HG03571 (cell line): ENCODE results near the gene CACNA1G.

Experiments
- ATAC-seq: cut with Tn5 transposase; IDR thresholded peaks from one replicate; pipeline ENCODE4 v1.9.1; 2021; ENCODE audit not compliant: unreplicated experiment

The CACNA1G gene

DNA sequence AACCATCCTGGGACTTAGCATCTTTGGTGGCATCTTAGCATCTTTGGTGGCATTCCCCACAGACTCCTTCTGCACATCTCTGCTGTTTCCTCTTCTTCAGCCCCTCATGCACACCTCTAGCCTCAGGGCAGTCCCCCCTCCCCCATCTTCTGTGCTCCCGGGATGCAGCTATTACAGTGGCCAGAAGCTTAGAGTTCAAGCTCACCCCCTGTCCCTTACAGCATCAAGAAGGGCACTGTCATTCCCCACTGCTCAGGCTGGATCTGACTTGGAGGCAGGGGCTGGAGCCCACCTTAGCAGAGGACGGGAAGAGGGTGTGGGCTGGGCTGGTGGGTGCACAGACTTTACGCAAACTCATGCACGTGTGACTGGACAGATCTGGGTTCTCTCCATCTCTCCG is 27.3 kb upstream of the CACNA1G start:
- ATAC-seq: no peak

DNA sequence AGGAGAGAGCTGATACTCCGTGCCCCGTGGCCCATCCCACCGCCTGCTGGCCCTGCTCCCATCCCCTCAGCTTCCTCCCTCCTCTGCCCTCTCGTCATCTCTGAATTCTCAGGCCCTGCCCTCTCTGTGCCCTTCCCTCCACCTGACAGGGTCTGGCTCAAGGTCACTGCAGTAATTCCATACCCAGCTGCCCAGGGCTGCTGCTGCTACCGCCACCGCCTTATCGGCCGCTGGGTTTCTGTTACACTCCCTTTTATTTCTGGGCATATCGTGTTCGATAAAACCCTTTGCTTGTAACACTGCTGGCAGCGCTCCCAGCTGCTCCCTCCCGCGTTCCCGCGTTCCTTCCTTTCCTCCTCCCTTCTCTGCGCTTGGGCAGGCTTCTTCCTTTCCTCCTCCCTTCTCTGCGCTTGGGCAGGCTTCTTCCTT is 26.8 kb upstream of the CACNA1G start:
- ATAC-seq: no peak

DNA sequence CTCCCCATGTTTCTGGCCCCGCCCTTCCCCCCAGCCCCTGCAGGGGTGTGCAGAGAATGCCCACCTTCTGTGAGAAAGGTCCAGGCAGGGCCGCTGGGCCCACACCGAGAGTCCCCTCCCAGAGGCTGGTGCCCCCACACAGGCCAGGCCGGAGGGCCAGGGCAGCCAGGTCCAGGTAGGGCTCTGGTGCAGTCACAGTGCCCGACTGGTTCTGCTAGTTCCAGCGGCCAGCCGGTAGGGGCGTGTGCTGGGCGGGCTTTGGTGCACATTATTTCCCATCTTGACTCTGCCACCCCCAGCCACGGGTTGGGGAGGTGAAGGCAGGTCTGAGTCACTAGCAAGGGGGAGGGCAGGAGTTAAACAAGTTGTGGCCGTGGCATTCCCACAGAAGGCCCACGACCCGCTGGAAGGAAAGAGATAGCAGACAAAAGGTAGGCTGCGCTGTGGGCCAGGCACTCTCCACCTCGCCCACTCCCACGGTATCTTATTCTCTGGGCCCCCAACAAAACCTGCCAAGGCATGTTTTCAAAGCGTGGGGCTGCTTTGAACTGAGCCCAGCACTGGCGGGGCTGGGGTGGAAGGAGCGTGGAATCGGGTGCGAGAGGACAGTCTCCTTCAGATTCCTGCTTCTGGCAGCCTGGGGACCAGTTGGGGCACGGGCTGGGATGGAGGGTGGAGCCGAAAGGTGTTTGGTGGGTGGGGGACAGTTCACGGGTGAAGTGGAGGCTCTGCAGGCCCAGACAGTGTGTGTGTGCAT is 26.1 kb upstream of the CACNA1G start:
- ATAC-seq: no peak

DNA sequence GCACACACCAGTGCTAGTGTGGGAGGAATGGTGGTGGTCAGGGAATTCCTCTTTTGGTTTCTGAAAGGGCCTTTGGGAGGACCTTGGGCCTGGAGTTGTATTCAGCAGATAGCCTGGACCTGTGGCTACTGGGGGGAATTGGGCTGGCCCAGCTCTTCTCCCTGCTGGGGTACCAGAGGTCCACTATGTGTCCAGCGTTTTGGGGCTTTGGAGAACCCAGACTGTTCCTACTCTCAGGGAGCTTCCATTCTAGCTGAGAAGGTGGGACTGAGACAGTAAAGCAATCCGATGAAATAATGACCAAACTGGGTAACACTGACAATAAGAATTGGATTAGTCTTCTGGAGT is 25.6 kb upstream of the CACNA1G start:
- ATAC-seq: no peak

DNA sequence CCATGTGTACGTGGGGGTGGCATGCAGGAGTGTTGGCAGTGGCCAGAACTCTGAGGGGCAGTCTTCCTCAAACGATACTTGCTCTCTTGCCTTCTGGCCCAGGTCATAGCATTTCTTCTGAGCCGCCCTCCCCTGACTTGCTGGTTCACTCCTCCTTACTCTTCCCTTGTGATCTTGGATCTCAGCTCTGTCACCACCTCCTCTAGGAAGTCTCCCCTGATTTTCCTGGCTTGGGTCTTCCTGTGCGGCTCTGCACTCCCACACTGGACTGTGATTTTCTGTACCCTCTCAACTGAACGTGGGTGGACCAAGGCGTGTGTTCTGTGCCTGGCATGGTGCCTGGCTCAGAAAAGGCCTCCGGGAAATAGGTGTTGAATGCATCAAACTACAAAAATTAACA is 25.1 kb upstream of the CACNA1G start:
- ATAC-seq: no peak

DNA sequence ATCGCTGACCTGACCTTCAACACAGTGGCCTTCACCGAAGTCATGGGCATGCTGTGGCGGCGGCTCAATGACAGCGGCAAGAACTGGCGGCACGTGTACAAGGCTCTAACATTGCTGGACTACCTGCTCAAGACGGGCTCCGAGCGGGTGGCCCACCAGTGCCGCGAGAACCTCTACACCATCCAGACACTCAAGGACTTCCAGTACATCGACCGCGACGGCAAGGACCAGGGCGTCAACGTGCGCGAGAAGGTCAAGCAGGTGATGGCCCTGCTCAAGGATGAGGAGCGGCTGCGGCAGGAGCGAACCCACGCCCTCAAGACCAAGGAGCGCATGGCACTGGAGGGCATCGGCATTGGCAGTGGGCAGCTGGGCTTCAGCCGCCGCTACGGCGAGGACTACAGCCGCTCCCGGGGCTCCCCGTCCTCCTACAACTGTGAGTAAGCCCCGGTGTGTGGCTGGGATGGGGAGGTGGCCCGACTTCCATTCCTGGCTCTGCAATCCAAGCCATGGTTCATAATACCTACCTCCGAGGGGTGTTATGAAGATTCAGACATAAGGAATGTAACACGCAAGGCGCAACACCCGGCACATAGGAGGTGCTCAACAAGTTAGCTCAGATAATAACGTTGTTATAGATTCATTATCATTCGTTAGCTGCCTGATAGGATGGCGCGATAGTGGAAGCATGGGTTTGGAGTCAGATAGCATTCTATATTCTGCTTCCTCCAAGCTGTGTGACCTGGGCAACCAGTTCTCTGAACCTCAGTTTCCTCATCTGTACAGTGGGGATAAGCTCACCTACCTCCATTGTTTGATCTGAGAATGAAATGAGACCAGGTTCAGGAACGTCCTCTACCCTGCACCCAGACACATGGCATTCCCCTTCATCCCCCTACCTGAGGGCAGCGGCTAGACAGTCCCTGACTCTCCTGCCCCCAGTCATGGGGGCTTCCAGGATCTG is 23.6 kb upstream of the CACNA1G start:
- ATAC-seq: no peak

DNA sequence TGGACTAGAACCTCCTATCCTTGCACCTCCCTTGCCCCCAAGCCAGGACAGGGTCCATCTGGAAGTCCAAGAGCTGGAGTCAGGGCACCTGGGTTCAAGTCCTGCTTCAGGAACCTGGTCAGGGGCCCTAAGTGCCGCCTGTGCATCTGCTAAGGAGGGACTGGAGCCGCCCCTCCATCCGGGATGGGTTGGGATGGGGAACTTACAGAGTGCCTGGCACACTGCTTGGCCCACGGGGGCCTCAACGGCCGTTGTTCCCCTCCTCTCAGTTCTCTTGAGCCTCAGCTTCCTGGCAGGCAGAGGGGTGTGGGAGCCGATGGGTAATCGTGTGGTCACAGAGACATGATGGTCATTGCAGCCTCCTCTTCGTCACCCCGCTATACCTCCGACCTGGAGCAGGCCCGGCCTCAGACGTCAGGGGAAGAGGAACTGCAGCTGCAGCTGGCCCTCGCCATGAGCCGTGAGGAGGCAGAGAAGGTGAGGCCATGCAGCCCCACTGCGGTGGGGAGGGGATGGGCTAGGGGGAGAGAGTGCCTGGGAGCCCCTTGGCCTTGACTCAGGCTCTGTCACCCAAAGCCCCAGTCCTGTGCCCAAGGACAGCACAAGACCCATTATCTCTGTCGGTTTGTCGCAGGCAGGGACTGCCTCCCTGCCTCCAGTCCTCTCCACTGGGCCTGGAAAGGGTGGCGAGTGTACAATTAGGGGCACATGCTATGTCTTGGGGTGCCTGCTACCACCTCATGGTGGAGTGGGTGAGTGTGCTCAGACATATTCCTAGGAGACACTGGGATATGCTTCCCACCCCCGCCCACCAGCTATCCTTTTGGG is 22.6 kb upstream of the CACNA1G start:
- no peak for ATAC-seq

DNA sequence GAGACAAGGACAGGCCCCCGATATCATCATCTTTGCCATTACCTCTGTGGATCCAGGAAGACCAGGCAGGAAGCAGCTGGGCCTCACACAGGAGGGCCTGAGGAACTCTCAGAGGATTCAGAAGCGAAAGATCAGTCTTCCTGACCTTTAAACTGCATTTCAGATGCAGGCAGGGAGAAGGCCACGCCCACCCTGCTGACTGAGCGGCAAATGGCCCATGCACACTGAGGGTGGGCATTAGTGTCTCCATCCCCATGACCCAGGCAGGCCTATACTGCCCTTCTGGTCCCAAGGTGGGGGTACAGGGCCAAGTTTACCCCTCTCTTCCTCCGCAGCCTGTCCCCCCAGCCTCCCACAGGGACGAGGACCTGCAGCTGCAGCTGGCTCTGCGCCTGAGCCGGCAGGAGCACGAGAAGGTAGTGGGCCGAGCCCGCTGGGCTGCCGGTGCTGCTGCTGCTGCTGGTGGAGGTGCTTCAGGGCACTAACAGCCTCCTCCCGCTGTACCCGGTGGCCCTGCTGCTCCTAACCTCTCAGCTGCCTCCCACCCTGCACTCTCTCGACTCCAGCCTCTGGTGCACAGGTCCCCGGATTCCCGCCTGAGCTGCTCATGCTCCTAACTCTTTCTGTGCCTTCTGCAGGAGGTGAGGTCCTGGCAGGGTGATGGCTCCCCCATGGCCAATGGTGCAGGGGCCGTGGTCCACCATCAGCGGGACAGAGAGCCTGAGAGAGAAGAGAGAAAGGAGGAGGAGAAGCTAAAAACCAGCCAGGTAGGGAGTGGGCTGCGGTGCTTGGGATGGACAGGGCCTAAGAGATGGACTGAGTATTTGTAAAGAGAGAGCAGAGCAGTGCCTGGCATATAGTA is 21.7 kb upstream of the CACNA1G start:
- no peak for ATAC-seq

DNA sequence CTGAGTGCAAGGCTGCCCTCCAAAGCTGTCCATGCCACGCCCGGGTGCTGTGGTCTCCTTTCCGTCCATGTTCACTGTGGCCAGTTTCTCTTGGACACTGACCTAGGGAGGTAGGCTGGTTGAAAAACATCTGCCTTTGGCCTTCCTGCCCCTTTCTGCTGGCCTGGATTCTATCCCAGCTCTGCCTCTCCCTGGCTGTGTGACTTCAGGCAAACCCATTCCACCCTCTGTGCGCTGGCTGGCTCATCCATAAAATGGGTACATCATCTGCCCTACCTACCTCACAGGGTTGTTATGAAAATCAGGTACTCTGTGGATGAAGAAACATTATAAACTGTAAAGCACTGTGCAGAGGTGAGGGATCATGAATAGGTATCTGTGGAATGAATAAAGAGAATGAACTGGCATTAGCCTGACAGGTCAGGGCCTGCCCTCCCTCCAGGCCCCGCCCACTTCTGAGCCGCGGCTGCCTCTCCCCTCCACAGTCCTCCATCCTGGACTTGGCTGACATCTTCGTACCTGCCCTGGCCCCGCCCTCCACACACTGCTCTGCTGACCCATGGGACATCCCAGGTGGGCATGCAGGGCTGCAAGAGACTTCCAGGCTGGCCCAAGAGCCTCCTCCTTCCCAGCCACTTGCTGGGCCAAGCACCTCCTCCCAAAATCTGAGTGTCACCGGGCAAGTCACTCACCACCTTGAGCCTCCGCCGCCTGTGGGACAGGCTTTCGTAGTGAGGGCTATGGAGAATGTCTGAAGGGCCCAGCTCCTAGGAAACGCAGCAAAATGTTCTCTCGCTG is 20.6 kb upstream of the CACNA1G start:
- ATAC-seq: no peak

DNA sequence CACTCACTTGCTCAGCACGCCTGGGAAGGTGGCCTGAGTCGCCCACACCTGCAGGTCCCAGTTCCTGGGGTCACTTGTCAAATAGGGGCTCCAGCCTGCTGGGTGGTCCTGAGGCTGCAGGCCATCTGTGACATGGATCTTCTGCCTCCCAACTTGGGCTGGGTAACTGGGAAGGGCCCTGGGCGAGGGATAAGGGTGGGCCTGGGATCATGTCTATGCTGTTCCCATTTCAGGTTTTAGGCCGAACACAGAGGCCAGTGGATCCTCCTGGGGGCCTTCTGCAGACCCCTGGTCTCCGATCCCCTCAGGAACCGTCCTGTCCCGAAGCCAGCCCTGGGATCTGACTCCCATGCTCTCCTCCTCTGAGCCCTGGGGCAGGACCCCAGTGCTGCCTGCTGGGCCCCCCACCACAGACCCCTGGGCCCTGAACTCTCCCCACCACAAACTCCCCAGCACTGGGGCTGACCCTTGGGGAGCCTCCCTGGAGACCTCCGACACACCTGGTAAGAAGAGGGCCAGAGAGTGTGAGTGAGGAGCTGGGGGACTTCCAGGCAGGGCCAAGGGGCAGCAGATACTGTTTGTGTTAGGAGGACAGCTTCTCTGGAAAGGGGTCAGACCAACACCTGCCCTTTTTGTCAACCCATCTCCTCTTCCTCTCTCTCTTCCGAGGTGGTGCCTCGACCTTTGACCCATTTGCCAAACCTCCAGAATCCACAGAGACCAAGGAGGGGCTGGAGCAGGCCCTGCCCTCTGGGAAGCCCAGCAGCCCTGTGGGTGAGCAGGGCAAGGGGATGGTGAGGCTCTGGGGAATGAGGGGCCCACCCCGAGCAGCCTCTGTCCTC is 19.7 kb upstream of the CACNA1G start:
- ATAC-seq: no peak

DNA sequence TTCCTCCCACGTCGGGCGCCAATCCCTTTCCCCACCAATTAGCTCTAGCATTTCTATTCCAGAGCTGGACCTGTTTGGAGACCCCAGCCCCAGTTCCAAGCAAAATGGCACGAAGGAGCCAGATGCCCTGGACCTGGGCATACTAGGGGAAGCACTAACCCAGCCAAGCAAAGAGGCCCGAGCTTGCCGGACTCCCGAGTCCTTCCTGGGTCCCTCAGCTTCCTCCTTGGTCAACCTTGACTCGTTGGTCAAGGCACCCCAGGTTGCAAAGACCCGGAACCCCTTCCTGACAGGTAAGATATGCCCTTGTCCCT is 19.2 kb upstream of the CACNA1G start:
- ATAC-seq: no peak

DNA sequence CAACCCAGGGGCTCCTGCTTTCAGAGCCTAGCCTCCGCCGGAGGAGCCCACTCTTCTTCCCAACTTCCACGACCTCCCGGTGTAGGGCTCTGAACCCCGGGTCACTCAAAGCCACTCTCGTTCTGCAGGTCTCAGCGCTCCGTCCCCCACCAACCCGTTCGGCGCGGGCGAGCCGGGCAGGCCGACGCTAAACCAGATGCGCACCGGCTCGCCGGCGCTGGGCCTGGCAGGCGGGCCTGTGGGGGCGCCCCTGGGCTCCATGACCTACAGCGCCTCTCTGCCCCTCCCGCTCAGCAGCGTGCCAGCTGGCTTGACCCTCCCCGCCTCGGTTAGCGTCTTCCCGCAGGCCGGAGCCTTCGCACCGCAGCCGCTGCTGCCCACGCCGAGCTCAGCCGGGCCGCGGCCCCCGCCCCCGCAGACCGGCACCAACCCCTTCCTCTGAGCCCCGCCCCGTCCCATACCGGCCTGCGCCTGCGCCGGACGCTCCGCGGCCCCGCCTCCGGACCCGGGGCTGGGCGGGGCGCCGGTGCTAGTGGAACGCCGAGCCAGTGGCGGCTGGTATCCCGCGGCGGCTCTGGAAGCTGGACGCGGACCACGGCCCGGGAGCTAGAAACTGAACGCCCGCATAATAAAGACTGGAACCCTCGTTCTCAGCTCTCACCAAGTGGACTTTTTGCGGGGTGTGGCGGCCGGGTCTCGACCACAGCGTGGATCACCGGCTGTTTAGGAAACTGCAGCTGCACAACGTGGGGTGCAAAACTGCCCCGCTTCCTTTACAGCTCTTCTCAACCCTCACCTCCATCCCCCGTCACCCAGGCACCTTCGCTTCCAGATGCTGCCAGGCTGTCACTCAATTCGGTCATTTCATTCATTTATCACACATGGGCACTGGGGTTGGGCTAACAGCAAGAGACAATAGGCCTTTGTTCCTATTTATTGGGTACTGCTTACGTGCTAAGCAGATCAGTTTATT is 18.5 kb upstream of the CACNA1G start:
- ATAC-seq: peak; percentile 76

DNA sequence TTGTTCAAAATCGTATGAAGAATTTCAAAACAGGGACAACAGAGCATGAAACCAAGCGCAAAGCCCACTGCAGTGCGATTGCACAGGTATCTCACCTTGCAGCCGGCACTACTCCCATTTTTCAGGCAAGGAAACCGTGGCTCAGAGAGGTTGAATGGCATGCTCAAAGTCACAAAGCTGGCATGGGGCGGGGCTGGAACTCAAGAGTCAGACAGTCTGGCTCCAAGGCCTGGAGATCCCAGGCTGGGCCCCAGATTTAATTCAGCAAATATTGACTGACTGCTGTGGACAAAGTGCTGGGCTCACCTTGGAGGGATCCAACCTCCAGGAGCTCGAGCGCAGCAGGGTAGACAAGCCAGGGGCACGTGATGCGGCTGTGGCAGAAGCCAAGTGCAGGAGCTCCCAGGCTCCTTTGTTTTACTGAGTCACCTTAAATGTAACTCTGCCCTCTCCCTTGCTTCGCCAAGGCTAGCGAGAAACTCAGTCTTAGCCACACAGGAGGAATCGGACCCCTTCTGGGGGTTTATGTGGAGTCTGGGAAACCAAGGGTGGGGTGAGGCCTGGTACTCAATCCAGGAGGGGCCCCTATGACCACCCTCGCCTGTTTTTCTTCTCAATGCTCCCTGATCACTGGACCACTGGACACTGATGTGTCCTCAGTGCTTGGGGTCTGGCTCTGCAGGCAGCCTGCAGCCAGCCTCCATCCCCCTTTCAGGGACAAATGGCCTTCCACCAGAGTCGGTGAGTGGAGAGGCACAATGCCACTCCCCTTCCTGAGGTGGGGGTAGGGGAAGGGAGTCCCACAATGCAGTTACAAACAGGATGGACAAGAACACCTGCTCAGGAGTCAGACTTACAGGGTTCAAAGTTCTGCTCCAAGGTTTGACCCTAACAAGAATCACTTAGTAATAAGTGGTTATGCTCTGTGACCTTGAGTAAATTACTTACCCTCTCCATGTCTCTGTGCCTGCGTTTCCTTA is 17.4 kb upstream of the CACNA1G start:
- ATAC-seq: no peak

DNA sequence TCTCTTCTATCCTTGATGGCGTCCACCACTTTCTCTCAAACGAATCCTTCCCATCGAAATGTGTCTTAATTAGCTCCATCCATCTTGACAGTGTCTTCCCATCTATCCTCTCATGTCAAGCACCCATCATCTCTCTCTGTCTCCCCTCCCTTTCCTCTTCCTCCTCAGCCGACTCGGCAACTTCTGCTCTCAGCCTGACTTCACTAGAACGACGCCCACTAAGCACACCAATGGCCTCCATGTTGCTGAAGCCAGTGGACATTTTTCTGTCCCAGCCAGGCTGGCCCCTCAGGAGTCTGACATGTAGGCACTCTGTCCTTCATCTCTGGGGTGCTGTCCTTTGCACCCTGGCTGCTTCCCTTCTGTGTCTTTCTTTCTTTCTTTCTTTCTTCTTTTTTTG is 16.0 kb upstream of the CACNA1G start:
- ATAC-seq: no peak

DNA sequence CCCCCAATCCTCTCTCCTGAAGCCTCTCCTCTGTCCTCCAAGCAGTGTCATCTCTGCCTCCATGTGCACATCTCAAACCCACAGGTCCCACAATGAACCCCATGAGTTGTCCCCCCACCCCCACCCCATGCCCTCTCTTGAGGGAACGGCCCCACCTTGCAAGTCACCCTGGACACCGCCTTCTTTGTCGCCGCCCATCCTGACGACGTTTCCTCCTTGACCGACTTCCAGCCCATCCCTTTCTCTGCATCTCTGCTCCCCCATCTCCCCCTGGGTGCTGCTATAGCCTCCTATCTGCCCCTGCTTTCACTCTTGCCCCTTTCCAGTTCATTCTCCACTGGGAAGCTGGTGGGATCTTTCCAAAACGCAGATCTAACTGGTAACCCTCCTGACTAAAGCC is 15.2 kb upstream of the CACNA1G start:
- no peak for ATAC-seq

DNA sequence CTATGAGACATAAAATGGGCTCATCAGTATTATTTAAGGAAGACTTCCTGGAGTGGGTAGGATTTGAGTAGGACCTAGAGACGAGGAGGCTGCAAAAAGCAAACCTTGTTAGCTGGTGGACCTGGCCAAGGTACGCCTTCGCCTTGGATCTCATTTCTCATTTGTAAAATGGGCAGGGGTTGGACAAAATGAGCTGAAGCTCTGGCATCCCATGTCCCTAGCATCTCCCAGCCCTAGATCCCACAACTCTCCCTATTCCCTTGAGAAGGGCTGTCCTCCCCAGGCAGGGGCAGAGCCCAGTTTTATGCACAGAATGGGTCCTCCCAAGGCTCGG is 13.8 kb upstream of the CACNA1G start:
- no peak for ATAC-seq
